GM23248 (cell line): Measurements from ENCODE around the gene COG7.

Source experiments
- EZH2 ChIP-seq: fragments of 200-600 bp; sonication (generic); IDR thresholded peaks from 2 replicates; pipeline ENCODE4 v1.6.1; 2018; ENCODE audit warnings: antibody characterized with exemption, mild to moderate bottlenecking; ENCODE audit not compliant: insufficient read depth, poor library complexity, severe bottlenecking
- EZH2phosphoT487 ChIP-seq: fragments of 200-600 bp; sonication (generic); IDR thresholded peaks from 2 replicates; pipeline ENCODE4 v1.6.1; 2018; ENCODE audit warnings: antibody characterized with exemption, moderate library complexity, mild to moderate bottlenecking, low read depth; ENCODE audit not compliant: insufficient read depth

GRCh38 chr16:23408242-23408822 is 44.7 kb downstream of the COG7 start:
- TF ChIP-seq EZH2phosphoT487, result no peak
- no peak for TF ChIP-seq EZH2
